Measurements from ENCODE around the gene ARHGEF25.

GRCh38 chr12:57641699-57642442 is 30.6 kb downstream of the ARHGEF25 start:
- TF ChIP-seq POLR2AphosphoS5 (IDR thresholded peaks at IDR 0.05) (no peak), CTCF (IDR thresholded peaks at IDR 0.05) (no peak)

Measured in sigmoid colon (tissue), 4 donors.